ENCODE results near the gene NAIP. TPM values are rescaled to one million over a fixed set of nuclear protein-coding genes. Genes with fewer than 3 reads are reported as not detected.
"Not testable (repeated sequence)": the region's sequence is repeated elsewhere in the genome, so short reads cannot be mapped to it uniquely, and the experiment has no call there.

NAIP gene
- total RNA-seq, 1 donor from 2014 or later = 22.8 TPM

- H3K4me1 ChIP-seq; DNase-seq (ENCODE audit: extremely low spot score in 2 of 2); H3K9me3 ChIP-seq; H3K36me3 ChIP-seq; H3K27me3 ChIP-seq; H3K4me3 ChIP-seq; H3K27ac ChIP-seq; intact Hi-C loops (cut with DNase I): not testable (repeated sequence)
Measured at GRCh38 chr5:70925211-70925562, 100.0 kb downstream of the NAIP start.

Other genes starting within 250 kb of the NAIP start
- 7.6 TPM for gene SERF1A, start 124.7 kb downstream of the NAIP start, total RNA-seq
- gene SMN1, start 100.3 kb downstream of the NAIP start, total RNA-seq = 21.4 TPM
- 10.8 TPM for gene GTF2H2, start 42.3 kb upstream of the NAIP start, total RNA-seq

All from vagina (tissue), 2 donors.